ENCODE results near the gene DNAJC8.

The DNAJC8 gene, protein sequence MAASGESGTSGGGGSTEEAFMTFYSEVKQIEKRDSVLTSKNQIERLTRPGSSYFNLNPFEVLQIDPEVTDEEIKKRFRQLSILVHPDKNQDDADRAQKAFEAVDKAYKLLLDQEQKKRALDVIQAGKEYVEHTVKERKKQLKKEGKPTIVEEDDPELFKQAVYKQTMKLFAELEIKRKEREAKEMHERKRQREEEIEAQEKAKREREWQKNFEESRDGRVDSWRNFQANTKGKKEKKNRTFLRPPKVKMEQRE

DNA sequence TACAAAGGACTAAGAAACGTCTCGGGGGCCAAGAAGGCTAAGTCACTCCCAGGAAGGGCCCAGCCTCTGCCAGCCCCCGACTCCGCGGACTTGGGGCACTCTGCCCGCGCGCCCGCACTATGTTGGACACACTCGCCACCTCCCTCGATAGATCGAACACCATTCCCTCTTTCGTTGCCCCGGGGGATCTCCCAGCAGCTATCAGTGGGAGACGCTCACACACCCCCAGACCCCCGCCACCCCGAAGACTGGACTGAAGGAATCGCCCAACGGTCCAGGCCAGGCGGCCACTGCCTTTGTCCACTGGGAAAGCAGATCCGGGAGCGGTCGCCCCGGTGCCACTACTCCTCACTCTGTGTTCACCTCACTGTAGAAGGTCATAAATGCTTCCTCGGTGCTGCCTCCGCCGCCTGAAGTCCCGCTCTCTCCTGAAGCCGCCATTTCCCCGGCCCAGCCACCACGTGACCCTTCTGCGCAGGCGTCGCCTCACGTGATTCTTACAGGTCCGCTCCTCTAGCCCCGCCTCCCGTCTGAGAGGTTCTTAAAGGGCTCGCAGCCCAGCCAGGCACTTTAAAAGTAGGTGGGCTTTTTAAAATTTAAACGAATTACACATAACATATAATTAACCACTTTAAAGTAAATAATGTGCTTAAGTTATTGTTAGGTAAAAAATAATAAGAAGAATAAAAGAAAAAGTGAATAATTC lies at the start of gene DNAJC8:
TSS of gene DNAJC8 (minus strand) at position 472 of the 706 bp plus-strand sequence. CDS start at position 441, 31 bp downstream.
- DNase-seq (ENCODE audit: low spot score): peak; percentile 93

GRCh38 chr1:28281608-28282425 lies 49.0 kb upstream of the DNAJC8 start:
- no peak for DNase-seq (ENCODE audit: low spot score)

- no peak for DNase-seq (ENCODE audit: low spot score)
Observed at GRCh38 chr1:28280977-28281381, 48.1 kb upstream of the DNAJC8 start.

DNA sequence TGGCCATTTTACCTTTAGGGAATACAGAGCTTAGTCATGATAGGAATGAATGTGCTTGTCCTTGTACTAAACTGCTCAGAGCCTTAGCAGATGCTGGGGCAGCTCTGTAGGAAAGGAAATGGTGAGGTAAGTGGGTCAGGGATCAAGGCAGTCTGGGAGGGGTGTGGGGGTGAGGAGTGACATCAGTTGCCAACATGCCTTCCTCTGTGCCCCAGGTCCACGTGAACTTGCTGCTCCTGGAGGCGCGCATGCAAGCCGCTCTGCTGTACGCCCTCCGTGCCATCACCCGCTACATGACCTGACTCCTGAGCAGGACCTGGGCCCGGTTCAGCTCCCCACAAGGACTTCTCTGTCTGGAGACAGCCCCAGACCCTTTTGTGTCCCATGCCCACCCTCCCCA lies 47.7 kb upstream of the DNAJC8 start:
- no peak for DNase-seq (ENCODE audit: low spot score)

DNA sequence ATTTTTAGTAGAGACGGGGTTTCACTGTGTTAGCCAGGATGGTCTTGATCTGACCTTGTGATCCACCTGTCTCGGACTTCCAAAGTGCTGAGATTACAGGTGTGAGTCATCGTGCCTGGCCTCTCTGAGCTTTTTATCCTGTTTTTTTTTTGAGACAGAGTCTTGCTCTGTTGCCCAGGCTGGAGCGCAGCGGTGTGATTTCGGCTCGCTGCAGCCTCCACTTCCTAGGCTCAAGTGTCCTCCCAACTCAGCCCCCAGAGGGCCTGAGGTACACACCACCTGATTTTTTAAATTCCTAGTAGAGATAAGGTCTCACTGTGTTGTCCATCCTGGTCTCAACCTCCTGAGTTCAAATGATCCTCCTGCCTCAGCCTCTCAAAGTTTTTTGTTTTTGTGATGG lies 46.9 kb upstream of the DNAJC8 start:
- no peak for DNase-seq (ENCODE audit: low spot score)

GRCh38 chr1:28278763-28279162 lies 45.9 kb upstream of the DNAJC8 start:
- no peak for DNase-seq (ENCODE audit: low spot score)

DNA sequence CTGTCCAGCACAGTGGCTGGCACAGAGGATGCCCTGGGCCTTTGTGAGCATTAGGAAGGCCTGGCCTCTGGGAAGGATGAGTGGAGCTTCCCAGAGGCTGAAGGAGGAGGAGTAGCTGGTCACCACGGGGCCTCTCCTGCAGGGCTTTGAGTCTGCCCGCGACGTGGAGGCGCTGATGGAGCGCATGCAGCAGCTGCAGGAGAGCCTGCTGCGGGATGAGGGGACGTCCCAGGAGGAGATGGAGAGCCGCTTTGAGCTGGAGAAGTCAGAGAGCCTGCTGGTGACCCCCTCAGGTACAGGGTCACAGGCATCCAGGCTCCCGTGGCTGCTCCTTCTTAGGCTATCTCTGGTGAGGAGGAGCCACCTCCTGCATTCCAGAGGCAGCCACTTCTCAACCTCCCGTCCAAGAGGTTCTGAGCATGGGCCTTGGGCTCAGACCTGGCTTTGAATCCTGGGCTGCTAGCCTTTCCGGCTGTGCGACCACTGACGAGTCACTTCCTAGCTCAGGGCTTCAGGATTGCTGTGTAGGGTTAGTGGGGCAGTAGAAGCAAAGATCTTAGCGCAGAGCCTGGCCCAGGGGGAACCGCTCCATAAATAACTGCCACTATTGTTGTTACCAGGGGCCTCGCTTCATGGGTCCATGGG lies 40.5 kb upstream of the DNAJC8 start:
- no peak for DNase-seq (ENCODE audit: low spot score)

- no peak for DNase-seq (ENCODE audit: low spot score)
Observed at GRCh38 chr1:28272215-28272852, 39.5 kb upstream of the DNAJC8 start.

DNA sequence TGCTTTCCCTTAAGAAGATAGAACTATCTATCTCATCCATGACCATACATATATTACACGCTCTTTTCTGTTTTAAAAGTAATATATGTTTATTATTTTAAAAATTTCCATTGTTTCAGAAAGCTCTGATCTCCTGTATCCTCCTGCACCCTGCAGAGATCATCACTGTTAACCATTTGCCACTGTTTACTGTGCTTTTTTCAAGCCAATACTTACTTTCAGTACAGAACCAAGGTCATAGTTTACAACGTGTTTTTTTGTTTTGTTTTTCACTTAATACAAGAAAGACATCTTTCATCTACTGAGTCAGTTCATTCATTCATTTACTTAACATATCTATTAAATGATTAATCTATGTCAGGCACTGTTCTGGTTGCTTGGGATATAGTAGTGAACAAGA lies 36.7 kb upstream of the DNAJC8 start:
- no peak for DNase-seq (ENCODE audit: low spot score)

DNA sequence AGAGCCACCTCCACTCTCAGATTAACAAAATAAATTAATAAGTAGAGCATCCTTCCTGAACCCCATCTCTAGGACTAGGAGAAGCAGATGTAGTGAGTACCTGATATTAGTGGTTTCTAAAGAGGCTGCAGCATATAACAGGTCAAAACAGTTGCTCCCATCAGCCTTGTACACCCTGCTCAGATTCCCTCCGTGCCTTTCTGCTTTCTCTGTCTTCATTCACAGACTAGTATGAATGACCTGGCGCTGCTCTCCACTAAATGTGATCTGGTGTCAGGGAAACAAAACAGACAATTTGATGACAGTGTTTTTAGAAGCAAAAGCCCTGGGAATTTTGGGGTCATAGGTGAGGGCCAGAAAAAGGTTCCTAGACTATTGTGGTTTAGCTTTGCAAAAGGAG lies 34.8 kb upstream of the DNAJC8 start:
- DNase-seq (ENCODE audit: low spot score): no peak

DNA sequence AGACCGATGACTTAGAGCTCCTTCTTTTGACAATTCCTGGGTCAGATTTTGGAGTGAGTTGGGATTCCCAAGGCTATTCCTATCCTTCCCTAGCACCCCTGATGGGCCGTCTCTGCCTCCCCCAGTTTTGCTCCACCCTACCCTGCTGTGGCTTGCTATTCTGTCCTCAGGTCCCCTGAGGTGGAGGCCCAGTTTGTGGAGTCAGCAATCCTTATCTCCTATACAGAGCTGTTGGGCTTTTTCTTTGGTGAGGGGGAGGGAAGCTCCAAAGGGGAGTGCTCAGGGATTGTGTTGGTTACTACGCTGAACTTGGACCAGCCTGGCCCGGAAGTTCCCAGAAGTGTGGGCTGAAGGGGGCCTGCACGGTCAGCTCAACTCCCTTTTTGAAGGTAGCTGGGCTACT lies 34.1 kb upstream of the DNAJC8 start:
- DNase-seq (ENCODE audit: low spot score): no peak

DNA sequence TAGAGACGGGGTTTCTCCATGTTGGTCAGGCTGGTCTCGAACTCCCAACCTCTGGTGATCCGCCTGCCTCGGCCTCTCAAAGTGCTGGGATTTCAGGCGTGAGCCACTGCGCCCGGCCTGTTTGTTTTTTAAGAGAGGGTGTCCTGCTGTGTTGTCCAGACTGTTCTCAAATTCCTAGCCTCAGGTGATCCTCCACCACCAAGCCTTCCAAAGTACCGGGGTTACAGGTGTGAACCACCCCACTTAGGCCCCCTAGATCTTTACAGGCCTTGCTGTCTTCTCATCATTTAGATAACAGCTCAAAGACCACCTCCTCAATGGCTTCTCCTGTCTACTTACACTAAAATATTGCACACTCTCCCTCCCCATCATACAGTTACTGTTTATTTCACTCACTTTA lies 32.7 kb upstream of the DNAJC8 start:
- no peak for DNase-seq (ENCODE audit: low spot score)

DNA sequence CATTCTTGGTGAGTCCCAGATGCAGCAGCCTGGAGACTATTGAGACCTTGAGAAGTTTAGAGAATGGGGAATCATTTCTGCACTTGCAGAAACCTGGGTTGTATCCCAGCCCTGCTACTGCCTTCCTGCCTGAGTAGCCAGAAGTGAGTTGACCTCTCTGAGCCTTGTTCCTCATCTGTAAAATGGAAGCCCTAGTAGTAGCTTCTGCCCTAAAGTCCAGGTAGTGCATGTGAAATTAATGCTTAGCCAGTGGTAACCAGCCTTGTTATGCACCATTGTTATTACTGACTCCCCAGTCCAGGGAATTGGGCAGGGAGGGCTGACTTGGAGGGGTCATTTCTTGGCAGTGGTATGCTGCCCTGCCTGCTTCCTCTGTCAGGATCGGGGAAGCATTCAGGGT lies 32.1 kb upstream of the DNAJC8 start:
- DNase-seq (ENCODE audit: low spot score): no peak

DNA sequence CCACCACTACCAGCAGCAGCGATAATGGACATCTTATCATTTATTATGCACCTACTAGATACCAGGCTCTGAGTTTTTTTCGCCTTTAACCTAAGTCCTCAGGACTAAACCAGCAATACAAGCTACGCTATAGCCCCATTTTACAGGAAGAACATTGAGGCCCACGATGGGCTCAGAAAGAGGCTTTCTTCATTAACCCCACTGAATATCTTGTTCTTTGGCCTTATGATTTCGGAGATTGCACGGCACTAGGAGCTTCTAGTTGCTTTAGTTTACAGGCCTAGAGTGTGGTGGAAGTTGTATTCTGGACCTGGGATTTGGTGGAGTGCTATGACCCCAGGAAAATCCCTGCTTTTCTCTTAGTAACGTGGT lies 28.0 kb upstream of the DNAJC8 start:
- DNase-seq (ENCODE audit: low spot score): no peak

DNA sequence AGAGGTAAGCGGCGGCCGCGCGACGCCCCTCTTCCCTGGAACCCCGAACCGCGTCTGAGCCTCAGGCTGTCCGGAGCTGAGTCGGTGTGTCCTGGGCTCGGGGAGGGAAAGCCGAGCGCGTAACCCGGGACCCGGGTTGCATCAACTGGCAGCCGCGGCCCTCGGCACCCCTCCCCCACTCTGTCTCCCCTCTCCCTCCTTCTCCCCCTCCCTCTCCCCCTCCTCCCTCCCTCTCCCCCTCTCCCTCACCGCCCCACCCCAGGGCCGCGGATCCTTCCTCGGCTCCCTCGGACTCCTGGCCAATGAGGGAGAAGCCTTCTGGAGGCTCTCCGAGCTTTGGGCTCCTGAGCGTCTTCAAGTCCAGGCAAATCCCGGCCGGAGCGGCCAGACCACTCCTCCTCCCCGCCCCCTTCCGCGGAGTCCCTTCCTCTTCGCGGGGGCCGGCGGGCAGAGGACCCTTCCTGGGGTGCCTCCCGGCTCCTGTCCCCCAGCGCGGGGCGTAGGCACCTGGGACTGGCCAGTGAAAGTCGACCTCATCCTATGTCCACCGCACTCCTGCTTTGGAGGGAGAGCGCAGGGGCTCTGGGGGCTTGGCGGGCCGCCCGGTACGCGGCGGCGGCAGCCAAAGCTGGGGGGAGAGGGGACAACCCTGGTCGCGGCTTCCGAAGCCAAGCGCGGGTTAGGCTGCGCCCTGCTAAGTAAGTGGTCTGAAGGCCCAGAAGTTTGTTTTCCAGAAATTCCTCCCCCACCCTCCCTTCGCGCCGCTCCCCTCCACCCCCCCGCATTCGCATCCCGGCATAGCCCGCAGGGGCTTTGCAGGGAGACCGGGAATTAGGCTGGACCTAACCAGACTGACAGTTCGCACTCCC lies 27.3 kb upstream of the DNAJC8 start:
- DNase-seq (ENCODE audit: low spot score): no peak

- peak; percentile 99 for DNase-seq (ENCODE audit: low spot score)
Observed at GRCh38 chr1:28259252-28259933, 26.6 kb upstream of the DNAJC8 start, which contains the start of gene SESN2. SESN2 (plus strand) TSS chr1:28259518; CDS start chr1:28259848, 330 bp downstream.

DNA sequence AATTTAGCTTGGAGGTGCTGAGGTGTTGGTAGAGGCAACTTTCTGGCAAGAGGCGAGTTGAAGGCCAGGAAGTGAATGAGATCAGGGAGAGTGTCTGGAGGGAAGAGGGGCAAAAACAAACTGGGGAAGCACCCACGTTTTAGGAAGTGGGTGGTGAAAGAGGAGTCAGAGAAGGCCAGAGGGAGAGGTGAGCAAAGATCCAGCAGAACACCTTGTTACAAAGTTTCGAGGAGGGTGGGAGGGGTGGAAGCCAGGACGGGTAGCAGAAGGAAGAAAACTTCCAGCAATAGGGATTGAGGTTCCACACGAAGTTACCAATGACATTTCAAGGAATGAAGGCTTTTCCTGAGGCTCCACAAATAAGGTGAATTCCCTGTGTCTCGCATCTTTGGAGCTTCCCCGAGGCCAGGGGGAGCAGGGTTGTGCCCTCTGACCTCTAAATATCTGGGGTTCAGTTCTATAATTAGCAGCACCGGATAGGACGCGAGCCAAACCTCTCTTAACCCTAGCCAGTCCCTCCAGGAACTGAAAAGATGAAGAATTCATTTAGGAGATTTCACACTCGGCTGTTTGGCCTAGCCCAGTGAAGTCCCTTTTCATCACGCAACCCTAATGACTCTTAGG lies 25.9 kb upstream of the DNAJC8 start:
- DNase-seq (ENCODE audit: low spot score): no peak

DNA sequence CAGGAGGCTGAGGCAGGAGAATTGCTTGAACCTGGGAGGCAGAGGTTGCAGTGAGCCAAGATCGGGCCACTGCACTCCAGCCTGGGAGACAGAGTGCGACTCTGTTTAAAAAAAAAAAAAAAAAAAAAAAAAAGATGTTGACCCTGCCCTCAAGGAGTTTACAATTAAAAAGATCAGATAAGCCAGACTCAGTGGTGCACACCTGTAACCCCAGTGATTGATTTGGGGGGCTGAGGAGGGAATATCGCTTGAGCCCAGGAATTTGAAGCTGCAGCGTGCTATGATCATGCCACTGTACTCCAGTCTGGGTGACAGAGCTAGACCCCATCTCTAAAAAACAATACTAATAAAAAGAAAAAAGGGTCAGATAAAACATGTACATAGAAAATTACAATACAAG lies 24.9 kb upstream of the DNAJC8 start:
- no peak for DNase-seq (ENCODE audit: low spot score)

DNA sequence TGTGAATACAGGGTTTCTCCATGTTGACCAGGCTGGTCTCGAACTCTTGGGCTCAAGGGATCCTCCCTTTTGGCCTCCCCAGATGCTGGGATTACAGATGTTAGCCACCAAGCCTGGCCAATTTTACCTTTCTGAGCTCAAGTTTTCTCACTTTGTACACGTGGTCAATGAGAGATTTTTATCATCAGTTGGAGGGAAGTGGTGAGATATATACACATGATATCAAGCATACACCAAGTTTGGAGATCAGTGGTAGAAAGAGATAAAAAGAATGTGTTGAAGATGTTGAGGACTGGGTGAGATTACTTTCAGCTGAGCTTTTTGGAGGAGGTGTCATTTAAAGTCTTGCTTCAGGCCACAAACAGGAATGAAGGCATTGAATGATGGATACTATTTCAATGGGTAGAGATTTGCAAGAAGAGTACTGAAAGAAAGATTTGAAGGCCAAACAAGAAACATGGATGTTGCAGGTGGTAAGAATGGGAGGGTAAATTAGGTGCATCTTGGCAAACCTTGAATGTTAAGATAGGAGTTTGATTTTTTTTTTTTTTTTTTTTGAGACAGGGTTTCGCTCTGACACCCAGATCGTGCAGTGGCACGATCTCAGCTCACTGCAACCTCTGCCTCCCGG lies 23.5 kb upstream of the DNAJC8 start:
- DNase-seq (ENCODE audit: low spot score): peak; percentile 44

Data from CD4-positive, alpha-beta T cell treated with Interleukin-6 at 100 ng/mL for 8 hours (primary cell).